Measurements from ENCODE around the gene IDI1.

The IDI1 gene

DNA sequence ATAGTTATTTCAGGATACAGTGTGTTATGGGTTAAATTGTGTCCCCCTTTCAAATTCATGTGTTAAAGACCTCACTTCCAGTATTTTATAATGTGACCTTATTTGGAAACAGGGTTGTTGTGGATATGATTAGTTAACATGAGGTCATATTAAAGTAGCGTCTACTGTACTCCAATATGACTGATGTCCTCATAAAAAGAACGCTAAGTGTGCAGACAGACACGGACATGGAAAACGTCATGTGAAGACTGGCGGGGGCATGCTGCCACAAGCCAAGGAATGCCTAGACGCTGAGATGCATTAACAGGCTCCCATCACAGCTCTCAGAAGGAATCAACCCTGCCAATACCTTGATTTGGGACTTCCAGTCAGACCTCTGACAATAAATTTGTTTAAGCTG lies 5.8 kb upstream of the IDI1 start:
- no peak overlapping the region for H2BK15ac ChIP-seq (replicated peaks; ENCODE audit: low read depth)
- H2BK120ac ChIP-seq (ENCODE audit: low read depth, low read length), result no peak overlapping the region
- H3K9ac ChIP-seq (ENCODE audit: low read length), result peak overlapping the region; percentile 38
- H3K56ac ChIP-seq (ENCODE audit: low read length), result peak overlapping the region; percentile 76
- no peak overlapping the region for H3K4ac ChIP-seq (ENCODE audit: low read depth, low read length)
- no peak overlapping the region for H3K4me3 ChIP-seq (ENCODE audit: low read length)
- H3K27ac ChIP-seq (ENCODE audit: low read depth, low read length), result no peak overlapping the region
- no peaks in the 10 kb centered on the region for H3K27me3 ChIP-seq (ENCODE audit: insufficient read depth, low read length, poor library complexity)
- no peak overlapping the region for H4K5ac ChIP-seq (ENCODE audit: low read length)
- H3K4me2 ChIP-seq (ENCODE audit: low read length), result peak overlapping the region; percentile 14
- WGBS (ENCODE audit: extremely low coverage, insufficient coverage, low lambda C conversion rate), result no CpG with 5 or more reads among the region's 6 CpGs
- peaks cover 56% of the 10 kb centered on the region for H3K79me2 ChIP-seq (ENCODE audit: control insufficient read depth, insufficient read depth, low read length)
- H2AK5ac ChIP-seq (ENCODE audit: low read length), result no peak overlapping the region
- peaks cover 17% of the 10 kb centered on the region for H3K79me1 ChIP-seq (ENCODE audit: low read length)
- peaks cover 2% of the 10 kb centered on the region for H3K4me1 ChIP-seq (ENCODE audit: control insufficient read depth, low read depth, low read length)
- no peak overlapping the region for H3K18ac ChIP-seq (ENCODE audit: low read length)
- no peaks in the 10 kb centered on the region for H3K36me3 ChIP-seq (ENCODE audit: control insufficient read depth, insufficient read depth, low read length)
- DNase-seq, result no peak
- H2BK5ac ChIP-seq (ENCODE audit: low read length), result no peak overlapping the region
- no peak overlapping the region for H4K8ac ChIP-seq (ENCODE audit: low read depth, low read length)
- no peak overlapping the region for H3K23ac ChIP-seq (ENCODE audit: low read length)

- Histone ChIP-seq H2BK120ac (ENCODE audit: low read depth, low read length) (no peak overlapping the region), H3K27ac (ENCODE audit: low read depth, low read length) (no peak overlapping the region), H2BK15ac (replicated peaks; ENCODE audit: low read depth) (no peak overlapping the region), H4K8ac (ENCODE audit: low read depth, low read length) (no peak overlapping the region), H3K79me2 (ENCODE audit: control insufficient read depth, insufficient read depth, low read length) (peaks cover 56% of the 10 kb centered on the region), H4K5ac (ENCODE audit: low read length) (no peak overlapping the region), H3K27me3 (ENCODE audit: insufficient read depth, low read length, poor library complexity) (no peaks in the 10 kb centered on the region), H3K79me1 (ENCODE audit: low read length) (peaks cover 13% of the 10 kb centered on the region), H3K56ac (ENCODE audit: low read length) (peak overlapping the region; percentile 76), H3K18ac (ENCODE audit: low read length) (no peak overlapping the region), H3K4ac (ENCODE audit: low read depth, low read length) (no peak overlapping the region), H3K4me2 (ENCODE audit: low read length) (peak overlapping the region; percentile 56), H2BK5ac (ENCODE audit: low read length) (no peak overlapping the region), H3K4me3 (ENCODE audit: low read length) (no peak overlapping the region), H3K23ac (ENCODE audit: low read length) (no peak overlapping the region), H2AK5ac (ENCODE audit: low read length) (no peak overlapping the region), H3K36me3 (ENCODE audit: control insufficient read depth, insufficient read depth, low read length) (no peaks in the 10 kb centered on the region), H3K4me1 (ENCODE audit: control insufficient read depth, low read depth, low read length) (peaks cover 4% of the 10 kb centered on the region), H3K9ac (ENCODE audit: low read length) (peak overlapping the region; percentile 61)
- peak; percentile 73 for DNase-seq
- WGBS (ENCODE audit: extremely low coverage, insufficient coverage, low lambda C conversion rate), result no CpG with 5 or more reads among the region's 4 CpGs
These were observed 1.6 kb upstream of the IDI1 start for GRCh38 chr10:1050554-1050953.

DNA sequence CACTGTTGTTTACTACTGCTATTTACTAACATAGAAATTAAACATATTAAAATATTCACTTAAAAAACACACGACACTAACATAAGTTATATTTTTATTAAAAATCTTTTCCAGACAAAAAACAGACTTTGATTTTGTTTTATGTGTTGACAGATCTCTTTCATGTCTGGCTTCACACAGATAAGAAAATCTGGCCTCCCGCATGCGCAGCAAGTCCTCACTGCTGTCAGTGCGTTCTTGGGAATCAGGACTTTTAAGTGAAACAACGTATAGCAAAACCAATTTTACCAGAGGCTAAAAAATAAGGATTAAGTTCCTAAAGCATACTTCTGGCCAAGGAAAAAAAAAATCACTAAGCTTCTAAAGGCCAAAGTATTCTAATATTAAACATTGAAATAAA lies 1.2 kb upstream of the IDI1 start:
- H3K4me2 ChIP-seq (ENCODE audit: low read length), result peak overlapping the region; percentile 81
- peak overlapping the region; percentile 62 for H3K56ac ChIP-seq (ENCODE audit: low read length)
- peak overlapping the region; percentile 83 for H3K9ac ChIP-seq (ENCODE audit: low read length)
- no peaks in the 10 kb centered on the region for H3K27me3 ChIP-seq (ENCODE audit: insufficient read depth, low read length, poor library complexity)
- 100% methylated on average over 1 of the region's 5 CpGs for WGBS (ENCODE audit: extremely low coverage, insufficient coverage, low lambda C conversion rate)
- no peak overlapping the region for H3K18ac ChIP-seq (ENCODE audit: low read length)
- H3K4me1 ChIP-seq (ENCODE audit: control insufficient read depth, low read depth, low read length), result peaks cover 4% of the 10 kb centered on the region
- peaks cover 57% of the 10 kb centered on the region for H3K79me2 ChIP-seq (ENCODE audit: control insufficient read depth, insufficient read depth, low read length)
- H2BK120ac ChIP-seq (ENCODE audit: low read depth, low read length), result no peak overlapping the region
- H3K23ac ChIP-seq (ENCODE audit: low read length), result no peak overlapping the region
- no peak overlapping the region for H2BK15ac ChIP-seq (replicated peaks; ENCODE audit: low read depth)
- peak; percentile 53 for DNase-seq
- H2BK5ac ChIP-seq (ENCODE audit: low read length), result no peak overlapping the region
- H3K36me3 ChIP-seq (ENCODE audit: control insufficient read depth, insufficient read depth, low read length), result no peaks in the 10 kb centered on the region
- H2AK5ac ChIP-seq (ENCODE audit: low read length), result no peak overlapping the region
- H3K4ac ChIP-seq (ENCODE audit: low read depth, low read length), result no peak overlapping the region
- H3K79me1 ChIP-seq (ENCODE audit: low read length), result peaks cover 12% of the 10 kb centered on the region
- H4K5ac ChIP-seq (ENCODE audit: low read length), result no peak overlapping the region
- H4K8ac ChIP-seq (ENCODE audit: low read depth, low read length), result no peak overlapping the region
- no peak overlapping the region for H3K27ac ChIP-seq (ENCODE audit: low read depth, low read length)
- peak overlapping the region; percentile 76 for H3K4me3 ChIP-seq (ENCODE audit: low read length)

DNA sequence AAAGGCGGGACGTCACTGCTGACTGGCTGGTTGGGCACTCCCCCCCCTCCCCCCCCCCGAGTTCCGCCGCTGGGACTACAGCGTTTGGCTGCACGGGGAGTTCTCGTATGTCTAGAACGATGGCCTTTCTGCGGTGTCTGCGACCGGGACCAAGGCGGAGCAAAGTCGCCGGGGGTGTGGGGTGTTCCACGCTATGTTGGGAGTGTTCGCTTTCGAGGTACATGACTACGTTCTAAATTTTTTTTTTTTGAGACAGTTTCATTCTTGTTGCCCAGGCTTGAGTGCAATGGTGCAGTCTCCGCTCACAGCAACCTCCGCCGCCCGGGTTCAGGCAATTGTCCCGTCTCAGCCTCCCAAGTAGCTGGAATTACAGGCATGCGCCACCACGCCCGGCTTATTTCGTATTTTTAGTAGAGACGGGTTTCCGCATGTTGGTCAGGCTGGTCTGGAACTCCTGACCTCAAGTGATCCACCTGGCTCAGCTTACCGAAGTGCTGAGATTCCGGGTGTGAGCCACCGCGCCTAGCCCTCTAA lies 573 bp upstream of the IDI1 start:
- Histone ChIP-seq H3K27me3 (ENCODE audit: insufficient read depth, low read length, poor library complexity) (no peaks in the 10 kb centered on the region), H3K4me1 (ENCODE audit: control insufficient read depth, low read depth, low read length) (peaks cover 8% of the 10 kb centered on the region), H3K18ac (ENCODE audit: low read length) (peak overlapping the region; percentile 8), H3K4me2 (ENCODE audit: low read length) (peak overlapping the region; percentile 81), H3K4ac (ENCODE audit: low read depth, low read length) (peak overlapping the region; percentile 62), H2BK120ac (ENCODE audit: low read depth, low read length) (no peak overlapping the region), H4K8ac (ENCODE audit: low read depth, low read length) (no peak overlapping the region), H4K5ac (ENCODE audit: low read length) (no peak overlapping the region), H3K56ac (ENCODE audit: low read length) (peak overlapping the region; percentile 81), H2BK5ac (ENCODE audit: low read length) (no peak overlapping the region), H3K79me2 (ENCODE audit: control insufficient read depth, insufficient read depth, low read length) (peaks cover 57% of the 10 kb centered on the region), H2BK15ac (replicated peaks; ENCODE audit: low read depth) (no peak overlapping the region), H3K36me3 (ENCODE audit: control insufficient read depth, insufficient read depth, low read length) (no peaks in the 10 kb centered on the region), H3K9ac (ENCODE audit: low read length) (peak overlapping the region; percentile 83), H3K4me3 (ENCODE audit: low read length) (peak overlapping the region; percentile 76), H2AK5ac (ENCODE audit: low read length) (no peak overlapping the region), H3K79me1 (ENCODE audit: low read length) (peaks cover 14% of the 10 kb centered on the region), H3K23ac (ENCODE audit: low read length) (no peak overlapping the region), H3K27ac (ENCODE audit: low read depth, low read length) (peak overlapping the region; percentile 89)
- no peak for DNase-seq
- WGBS (ENCODE audit: extremely low coverage, insufficient coverage, low lambda C conversion rate), result no CpG with 5 or more reads among the region's 34 CpGs

GRCh38 chr10:1048349-1048731 lies 579 bp downstream of the IDI1 start:
- WGBS (ENCODE audit: extremely low coverage, insufficient coverage, low lambda C conversion rate), result no CpG with 5 or more reads among the region's 37 CpGs

GRCh38 chr10:1047937-1048336 lies 982 bp downstream of the IDI1 start:
- peak overlapping the region; percentile 86 for H3K23ac ChIP-seq (ENCODE audit: low read length)
- no CpG with 5 or more reads among the region's 15 CpGs for WGBS (ENCODE audit: extremely low coverage, insufficient coverage, low lambda C conversion rate)

More at GRCh38 chr10:1048349-1048731, 579 bp downstream of the IDI1 start:
- H3K23ac ChIP-seq (ENCODE audit: low read length), result peak overlapping the region; percentile 86
- H3K79me2 ChIP-seq (ENCODE audit: control insufficient read depth, insufficient read depth, low read length), result peaks cover 58% of the 10 kb centered on the region
- no peak overlapping the region for H2BK15ac ChIP-seq (replicated peaks; ENCODE audit: low read depth)
- H3K18ac ChIP-seq (ENCODE audit: low read length), result peak overlapping the region; percentile 64
- H3K79me1 ChIP-seq (ENCODE audit: low read length), result peaks cover 19% of the 10 kb centered on the region
- H3K4me1 ChIP-seq (ENCODE audit: control insufficient read depth, low read depth, low read length), result peaks cover 10% of the 10 kb centered on the region
- no peak for DNase-seq
- H3K36me3 ChIP-seq (ENCODE audit: control insufficient read depth, insufficient read depth, low read length), result peaks cover 5% of the 10 kb centered on the region
- H3K4ac ChIP-seq (ENCODE audit: low read depth, low read length), result peak overlapping the region; percentile 74
- H3K27me3 ChIP-seq (ENCODE audit: insufficient read depth, low read length, poor library complexity), result no peaks in the 10 kb centered on the region
- H3K4me2 ChIP-seq (ENCODE audit: low read length), result peak overlapping the region; percentile 89
- peak overlapping the region; percentile 96 for H3K27ac ChIP-seq (ENCODE audit: low read depth, low read length)
- peak overlapping the region; percentile 100 for H3K4me3 ChIP-seq (ENCODE audit: low read length)
- peak overlapping the region; percentile 98 for H2AK5ac ChIP-seq (ENCODE audit: low read length)
- H3K9ac ChIP-seq (ENCODE audit: low read length), result peak overlapping the region; percentile 100
- H4K8ac ChIP-seq (ENCODE audit: low read depth, low read length), result no peak overlapping the region
- H3K56ac ChIP-seq (ENCODE audit: low read length), result peak overlapping the region; percentile 100
- H2BK120ac ChIP-seq (ENCODE audit: low read depth, low read length), result no peak overlapping the region
- peak overlapping the region; percentile 91 for H2BK5ac ChIP-seq (ENCODE audit: low read length)
- H4K5ac ChIP-seq (ENCODE audit: low read length), result no peak overlapping the region

More at GRCh38 chr10:1047937-1048336, 982 bp downstream of the IDI1 start:
- Histone ChIP-seq H3K79me2 (ENCODE audit: control insufficient read depth, insufficient read depth, low read length) (peaks cover 56% of the 10 kb centered on the region), H3K4me3 (ENCODE audit: low read length) (peak overlapping the region; percentile 100), H2AK5ac (ENCODE audit: low read length) (peak overlapping the region; percentile 98), H3K79me1 (ENCODE audit: low read length) (peaks cover 20% of the 10 kb centered on the region), H4K5ac (ENCODE audit: low read length) (no peak overlapping the region), H2BK15ac (replicated peaks; ENCODE audit: low read depth) (no peak overlapping the region), H2BK5ac (ENCODE audit: low read length) (peak overlapping the region; percentile 91), H3K27me3 (ENCODE audit: insufficient read depth, low read length, poor library complexity) (no peaks in the 10 kb centered on the region), H3K9ac (ENCODE audit: low read length) (peak overlapping the region; percentile 100), H3K4ac (ENCODE audit: low read depth, low read length) (peak overlapping the region; percentile 74), H3K18ac (ENCODE audit: low read length) (no peak overlapping the region), H3K4me2 (ENCODE audit: low read length) (peak overlapping the region; percentile 89), H3K36me3 (ENCODE audit: control insufficient read depth, insufficient read depth, low read length) (peaks cover 6% of the 10 kb centered on the region), H3K56ac (ENCODE audit: low read length) (peak overlapping the region; percentile 100), H2BK120ac (ENCODE audit: low read depth, low read length) (no peak overlapping the region), H3K4me1 (ENCODE audit: control insufficient read depth, low read depth, low read length) (peaks cover 10% of the 10 kb centered on the region), H3K27ac (ENCODE audit: low read depth, low read length) (peak overlapping the region; percentile 96), H4K8ac (ENCODE audit: low read depth, low read length) (no peak overlapping the region)
- DNase-seq, result peak; percentile 43
